Amniotic stem cell (primary cell): Measurements from ENCODE around the gene ANKS1A.

Source experiments
- DNase-seq: peaks from one replicate; lab custom pipeline; 2025; lab: John Stamatoyannopoulos, UW

Gene ANKS1A

DNA sequence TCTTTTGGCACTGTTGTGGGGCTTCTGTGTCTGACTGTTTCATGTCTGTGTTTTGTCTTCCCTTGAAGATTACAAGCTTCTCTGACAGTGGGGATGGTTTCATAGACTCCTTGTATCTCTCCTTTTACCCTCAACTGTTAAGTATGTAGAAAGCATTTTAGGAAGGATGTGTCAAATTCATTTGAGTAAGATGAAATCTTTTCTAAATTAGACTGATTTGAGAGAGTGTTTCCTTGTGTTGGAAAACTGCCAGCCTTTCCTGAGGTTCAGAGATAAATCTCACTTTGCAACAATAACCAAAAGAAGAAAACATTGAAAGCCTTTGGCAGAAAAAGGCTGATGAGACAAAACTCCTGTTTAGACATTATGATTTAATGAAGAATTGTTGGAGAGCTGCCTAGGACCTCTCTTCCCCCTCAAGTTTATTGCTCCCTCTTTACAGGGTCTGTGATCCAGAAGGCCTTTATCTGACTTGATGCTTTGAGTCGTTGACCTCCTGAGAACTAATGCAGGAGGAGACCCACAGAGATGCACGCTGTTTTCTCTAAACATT lies 68.3 kb downstream of the ANKS1A start:
- no peak for DNase-seq

DNA sequence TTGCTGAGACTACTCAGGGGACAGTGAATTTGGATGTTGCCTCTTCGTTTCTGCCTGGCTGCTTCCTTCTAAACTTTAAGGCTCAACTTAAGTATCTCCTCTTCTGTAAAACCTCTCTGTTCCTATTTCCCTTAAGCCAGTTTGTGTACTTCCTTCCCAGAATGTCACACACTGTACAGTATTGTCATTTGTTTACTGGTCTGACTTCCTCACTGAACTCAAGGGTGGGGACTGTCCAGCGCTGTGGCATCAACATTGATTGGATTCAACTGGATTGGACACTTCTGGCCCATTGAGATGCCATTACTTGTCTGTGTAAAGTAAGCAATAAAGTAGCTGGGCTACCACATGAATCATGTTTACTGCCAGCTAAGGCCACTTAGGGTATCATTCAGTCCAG lies 69.7 kb downstream of the ANKS1A start:
- DNase-seq = no peak

DNA sequence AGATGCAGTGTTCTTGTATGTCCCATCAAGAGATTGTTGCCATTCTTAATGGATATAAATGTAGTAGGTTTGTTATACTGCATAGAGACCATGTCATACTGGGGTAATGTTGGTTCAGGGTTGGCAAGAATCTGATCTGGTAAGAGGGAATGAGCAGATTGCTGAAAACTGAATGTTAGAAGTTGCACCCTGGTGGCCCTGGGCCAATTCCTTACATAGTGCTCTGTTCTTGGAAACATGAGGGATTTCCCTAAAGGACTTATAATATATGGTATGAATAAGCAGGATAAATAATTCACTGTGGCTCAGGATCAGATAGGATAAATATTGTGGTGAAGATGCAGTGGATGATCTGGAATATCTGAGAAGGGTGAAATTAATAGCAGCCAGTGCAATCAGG lies 70.2 kb downstream of the ANKS1A start:
- no peak for DNase-seq

DNA sequence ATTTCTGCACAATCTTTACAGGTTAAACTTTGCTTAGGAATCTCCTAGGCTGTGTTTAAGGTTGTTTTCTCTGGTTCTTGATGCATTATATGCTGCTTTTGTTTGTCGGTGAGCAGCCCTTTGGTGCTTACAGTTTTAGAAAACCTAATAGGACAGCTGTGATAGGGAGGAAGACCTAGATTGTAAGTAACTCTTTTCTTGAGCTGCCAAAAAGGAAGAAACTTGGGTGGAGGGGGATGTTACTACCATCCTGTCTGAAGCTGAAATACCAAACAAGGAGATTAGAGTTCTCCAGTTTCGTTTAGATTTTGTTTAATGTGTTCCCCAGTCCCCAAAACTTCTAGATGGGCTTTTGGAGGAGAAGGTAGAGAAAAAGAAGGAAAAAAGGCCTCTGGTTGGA lies 72.0 kb downstream of the ANKS1A start:
- no peak for DNase-seq

DNA sequence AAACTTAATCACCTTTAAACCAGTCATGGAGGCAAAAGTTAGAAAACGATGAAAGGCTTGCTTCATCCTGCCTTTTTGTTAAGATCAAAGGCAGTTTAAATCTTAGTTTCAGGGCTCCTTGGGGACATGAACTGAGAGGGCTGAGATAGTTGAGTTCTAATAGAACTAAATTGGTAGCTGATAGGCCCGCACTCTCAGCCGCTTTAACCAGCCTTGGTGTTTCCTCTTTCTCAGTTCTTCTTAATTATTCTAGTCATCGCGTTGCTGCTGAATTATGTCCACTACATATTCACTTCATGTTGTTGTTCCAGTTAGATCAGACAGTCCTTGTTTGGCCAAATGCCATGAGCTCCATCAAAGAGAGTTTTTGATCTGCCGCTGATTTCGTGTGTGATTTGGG lies 72.5 kb downstream of the ANKS1A start:
- no peak for DNase-seq

DNA sequence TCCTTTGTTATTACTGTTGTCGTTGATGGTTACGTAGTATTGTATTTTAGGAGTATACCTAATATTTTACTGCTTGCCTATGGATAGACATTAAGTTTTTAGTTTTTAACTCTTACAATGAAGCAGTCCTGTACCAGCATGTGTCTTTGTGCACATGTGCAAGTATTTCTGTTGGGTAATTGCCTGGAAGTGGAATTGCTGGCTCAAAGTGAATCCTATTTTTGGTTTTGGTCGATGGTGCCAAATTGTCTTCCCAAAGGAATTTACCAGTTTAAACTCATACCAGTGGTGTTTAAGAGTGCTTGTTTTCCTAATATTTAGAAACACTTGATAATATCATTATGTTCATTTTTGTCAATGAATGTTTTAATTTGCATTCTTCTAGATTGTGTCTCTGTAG lies 75.5 kb downstream of the ANKS1A start:
- DNase-seq = no peak

DNA sequence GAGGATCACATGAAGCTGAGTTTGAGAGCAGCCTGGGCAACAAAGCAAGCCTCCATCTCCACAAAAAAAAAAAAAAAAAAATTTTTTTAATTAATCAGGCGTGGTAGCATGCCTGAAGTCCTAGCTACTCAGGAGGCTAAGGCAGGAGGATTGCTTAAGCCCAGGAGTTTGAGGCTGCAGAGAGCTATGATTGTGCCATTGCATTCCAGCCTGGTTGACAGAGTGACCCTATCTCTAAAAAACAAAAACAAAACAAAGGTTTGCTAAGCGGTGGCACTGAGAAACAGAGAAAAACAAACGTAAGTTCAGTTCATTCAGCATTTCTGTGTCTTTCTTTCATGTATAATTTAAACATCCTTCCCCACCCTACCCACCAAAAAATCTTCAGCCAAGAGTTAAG lies 78.4 kb downstream of the ANKS1A start:
- DNase-seq = no peak

DNA sequence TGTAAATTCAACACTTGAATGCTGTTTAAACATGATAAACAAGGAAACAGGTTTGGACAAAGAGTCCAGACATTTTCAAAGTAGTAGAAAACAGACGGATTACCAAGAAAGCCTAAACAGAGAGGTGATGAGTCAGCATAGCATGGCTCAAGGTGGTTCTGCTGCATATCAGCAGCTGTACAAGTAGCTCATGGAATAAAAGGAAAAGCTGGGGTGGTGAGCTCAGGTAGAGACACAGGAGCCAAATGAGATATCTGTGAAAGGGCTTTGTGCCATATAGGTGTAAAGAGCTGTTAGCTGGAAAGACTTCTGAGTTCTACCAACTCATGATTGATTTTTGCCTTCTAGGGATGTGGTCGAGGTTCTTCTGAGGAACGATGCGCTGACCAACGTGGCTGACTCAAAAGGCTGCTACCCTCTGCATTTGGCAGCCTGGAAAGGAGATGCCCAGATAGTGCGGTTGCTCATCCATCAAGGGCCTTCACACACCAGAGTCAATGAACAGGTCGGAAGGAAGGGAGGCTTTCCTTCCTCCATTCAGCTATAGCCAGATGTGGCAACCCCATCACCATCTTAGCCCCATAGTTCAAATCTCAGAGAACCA lies 80.7 kb downstream of the ANKS1A start:
- no peak for DNase-seq

DNA sequence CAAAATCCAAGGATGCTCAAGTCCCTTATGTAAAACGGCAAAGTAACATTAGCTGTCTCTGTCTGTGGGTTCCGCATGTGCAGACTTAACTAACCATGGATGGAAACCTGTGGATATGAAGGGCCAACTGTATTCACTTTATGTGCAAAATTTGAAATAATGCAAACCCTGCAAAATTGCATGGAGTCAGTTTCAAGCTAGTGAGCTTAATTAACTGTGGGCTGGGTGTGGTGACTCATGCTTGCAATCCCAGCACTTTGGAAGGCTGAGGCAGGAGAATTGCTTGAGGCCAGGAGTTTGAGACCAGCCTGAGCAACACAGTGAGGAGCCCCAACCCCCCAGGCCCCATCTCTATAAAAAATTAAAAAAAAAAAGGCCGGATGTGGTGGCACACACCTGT lies 81.4 kb downstream of the ANKS1A start:
- no peak for DNase-seq

DNA sequence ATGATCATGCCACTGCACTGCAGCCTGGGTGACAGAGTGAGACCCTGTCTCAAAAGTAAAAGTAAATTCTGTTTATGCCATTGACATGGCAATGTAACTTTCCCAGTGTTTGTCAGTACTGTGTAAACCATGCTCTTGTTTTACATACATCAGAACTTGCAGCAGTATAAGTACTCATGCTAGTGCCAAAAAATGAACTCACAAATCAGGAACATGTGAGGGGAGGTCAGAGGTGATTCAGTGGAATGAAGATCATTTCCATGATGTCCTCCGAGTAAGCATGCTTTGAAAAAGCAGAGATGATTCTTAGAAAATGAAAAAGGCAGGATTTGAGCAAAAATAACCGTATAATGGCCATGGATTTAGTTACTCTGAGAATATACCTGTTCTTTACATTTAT lies 81.9 kb downstream of the ANKS1A start:
- DNase-seq = peak; percentile 22

DNA sequence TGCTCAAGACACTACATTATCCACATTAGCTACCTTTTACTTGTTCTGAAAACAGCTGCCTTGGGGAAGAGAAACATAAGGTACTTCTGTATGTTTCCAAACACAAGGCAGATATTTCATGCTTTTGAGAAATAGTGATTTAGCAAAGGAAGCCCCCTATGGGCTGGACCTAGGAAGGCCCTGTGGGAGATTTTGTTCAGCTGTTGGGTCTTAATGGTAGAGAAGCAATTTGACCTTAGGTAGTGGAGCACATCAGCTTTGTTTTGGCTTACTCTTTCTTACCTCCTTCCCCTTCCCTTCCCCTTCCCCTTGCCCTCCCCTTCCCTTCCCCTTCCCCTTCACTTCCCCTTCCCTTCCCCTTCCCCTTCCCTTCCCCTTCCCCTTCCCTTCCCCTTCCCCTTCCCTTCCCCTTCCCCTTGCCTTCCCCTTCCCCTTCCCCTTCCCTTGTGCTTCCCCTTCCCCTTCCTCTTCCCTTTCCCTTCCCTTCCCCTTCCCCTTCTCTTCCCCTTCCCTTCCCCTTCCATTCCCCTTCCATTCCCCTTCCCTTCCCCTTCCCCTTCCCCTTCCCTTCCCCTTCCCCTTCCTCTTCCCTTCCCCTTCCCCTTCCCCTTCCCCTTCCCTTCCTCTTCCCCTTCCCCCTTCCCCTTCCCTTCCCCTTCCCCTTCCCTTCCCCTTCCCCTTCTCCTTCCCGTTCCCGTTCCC lies 84.6 kb downstream of the ANKS1A start:
- DNase-seq = no peak

DNA sequence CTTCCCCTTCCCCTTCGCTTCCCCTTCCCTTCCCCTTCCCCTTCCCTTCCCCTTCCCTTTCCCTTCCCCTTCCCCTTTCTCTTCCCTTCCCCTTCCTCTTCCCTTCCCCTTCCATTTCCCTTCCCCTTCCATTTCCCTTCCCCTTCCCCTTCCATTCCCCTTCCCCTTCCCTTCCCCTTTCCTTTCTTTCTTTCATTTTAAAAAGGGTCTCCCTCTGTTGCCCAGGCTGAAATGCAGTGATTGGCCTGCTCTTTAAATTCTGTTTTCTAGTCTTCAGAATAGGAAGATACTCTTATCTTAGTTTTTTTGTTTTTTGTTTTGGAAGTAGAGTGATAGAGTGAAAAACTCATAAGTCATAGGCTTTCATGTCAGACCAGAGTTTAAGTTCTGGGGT lies 85.2 kb downstream of the ANKS1A start:
- DNase-seq = no peak

DNA sequence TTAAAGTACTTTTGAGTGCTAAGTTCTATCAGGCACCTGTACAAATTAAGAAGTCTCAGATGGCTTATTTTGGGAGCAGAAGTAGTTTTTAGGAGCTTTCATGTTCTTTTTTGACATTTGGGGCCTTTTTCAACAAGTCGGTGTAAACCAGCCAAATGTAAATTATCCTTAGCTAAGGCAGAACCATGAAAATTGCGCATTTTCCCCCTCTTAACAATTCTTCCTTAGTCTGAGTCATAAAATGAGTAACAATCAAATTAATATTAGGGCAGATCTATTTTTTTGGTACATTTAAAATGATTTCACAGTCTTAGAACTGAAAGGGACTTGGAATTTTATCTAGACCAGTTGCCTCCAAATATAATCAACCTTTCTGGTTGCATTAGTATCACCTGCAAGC lies 87.2 kb downstream of the ANKS1A start:
- no peak for DNase-seq

DNA sequence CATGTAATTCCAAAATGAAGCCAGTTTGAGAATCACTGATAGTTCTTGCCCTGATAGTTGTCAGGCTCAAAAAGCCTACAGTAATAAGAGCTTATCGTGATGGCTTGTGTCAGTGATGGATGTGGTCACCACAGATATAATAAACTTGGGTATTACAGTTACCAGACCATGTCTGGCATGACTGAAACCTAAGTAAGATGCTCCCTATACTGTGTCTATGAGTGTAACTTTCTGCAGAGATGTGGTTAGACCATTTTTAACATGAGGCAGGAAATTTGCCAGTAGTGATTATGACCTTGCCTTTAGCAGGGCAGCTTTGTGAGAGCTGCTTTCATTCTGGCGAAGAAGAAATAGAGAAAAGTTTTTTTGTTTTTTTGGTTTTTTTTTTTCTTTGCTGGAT lies 90.2 kb downstream of the ANKS1A start:
- DNase-seq = no peak

DNA sequence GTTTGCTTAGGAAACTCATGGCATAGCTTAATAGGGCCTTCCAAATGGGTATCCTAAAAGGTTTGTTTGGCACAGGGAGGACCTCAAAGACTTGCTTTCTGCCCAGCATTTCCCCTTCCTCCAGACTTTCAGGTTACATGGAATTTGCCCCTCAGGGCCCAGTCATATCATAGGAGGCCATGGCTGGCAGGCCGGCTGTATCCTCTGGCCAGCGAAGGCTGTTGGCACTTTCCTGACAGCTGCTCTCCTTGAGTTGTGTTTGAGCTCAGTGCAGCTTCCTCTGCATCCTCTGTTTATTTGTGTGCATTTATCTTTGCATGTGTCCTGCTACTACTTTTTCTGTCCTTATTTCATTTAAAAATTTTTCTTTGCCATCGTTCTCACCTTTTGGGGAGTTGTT lies 90.9 kb downstream of the ANKS1A start:
- DNase-seq = no peak

DNA sequence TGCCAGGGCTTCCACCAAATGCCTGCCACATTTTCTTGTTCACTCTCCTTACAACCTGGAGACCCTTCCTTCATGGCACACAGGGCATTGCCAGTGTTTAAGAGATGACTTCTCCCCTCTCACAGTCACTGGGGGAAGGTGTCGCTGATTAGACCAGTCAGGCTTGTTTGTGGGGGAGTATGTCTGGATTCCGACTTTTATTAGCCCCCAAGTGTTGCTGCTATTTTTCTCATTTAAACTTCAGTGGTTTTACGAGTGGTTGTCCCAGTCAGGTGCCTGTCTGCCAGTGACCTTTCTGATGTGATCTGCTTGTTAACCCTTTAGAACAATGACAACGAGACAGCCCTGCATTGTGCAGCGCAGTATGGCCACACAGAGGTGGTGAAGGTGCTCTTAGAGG lies 92.3 kb downstream of the ANKS1A start:
- no peak for DNase-seq

DNA sequence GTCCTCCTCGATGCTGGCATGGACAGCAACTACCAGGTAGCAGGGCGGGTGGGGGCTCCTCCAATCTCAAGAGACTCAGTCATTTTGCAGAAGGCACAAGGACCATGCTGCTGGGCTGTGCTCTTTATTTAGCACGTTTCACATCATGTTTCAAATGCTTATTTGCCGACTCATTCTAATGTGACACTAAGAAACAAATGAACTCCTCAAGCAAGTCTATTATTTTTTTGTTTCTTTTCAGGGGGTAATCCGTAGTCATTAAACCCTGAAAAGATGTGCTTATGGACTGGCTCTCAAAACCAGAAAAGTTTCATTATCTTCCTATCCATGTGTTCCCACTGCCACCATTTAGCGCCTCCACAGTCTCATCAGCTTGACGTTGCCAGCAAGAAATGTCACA lies 92.9 kb downstream of the ANKS1A start:
- DNase-seq = no peak

DNA sequence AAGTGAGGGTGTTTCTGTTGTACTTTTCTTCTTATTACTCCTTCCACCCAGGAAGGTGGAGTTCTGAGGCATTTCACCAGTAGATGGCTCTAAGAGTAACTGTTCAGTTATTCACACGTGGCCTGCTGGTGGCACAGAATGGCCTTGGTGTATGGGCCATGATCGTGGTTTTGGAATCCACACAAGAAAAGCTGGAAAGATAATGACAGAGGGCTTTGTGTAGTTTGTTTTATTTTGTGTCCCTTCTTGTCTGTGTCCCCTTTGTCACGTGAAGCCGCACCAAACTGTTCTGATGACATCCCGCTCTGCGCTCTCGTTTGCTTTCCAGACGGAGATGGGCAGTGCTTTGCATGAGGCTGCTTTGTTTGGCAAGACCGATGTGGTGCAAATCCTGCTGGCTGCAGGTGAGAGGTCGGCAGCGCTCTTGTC lies 93.4 kb downstream of the ANKS1A start:
- DNase-seq = no peak

DNA sequence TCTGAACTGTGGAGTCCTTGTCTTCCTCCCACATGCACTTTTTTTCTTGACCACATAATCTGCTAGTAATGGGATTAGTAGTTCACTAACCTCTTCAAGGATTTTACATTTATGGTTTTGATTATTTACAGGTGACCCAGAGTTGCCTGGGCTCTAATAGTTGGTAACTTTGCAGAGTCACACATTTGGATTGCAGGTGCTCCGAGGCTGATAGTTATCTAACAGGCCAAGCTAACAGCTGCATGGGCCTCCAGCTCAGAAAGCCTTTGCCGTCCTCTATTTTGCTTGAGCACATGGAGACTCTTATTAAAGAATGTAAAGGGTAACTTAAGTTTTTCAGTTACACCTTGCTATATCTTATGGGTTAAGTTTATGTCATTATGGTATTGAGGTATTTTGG lies 95.4 kb downstream of the ANKS1A start:
- DNase-seq = no peak

DNA sequence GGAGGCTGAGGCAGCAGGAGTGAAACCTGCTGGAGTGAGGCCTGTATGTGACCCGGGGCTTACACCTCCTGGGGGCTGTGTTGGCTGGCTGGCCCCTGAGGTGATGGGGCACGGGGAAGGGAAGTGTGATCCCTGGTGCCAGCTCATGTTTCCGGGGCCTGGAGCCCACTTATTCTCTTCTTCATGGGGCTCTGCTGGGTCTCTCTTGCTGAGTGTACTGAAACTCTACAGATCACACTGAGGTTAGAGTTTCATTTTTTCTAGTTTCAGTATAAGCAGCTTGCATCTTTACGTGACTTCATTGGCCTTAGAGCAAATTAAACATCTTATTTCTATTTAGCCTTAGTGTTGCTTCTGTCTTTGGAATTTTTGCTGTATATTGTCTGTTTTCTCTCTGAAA lies 96.2 kb downstream of the ANKS1A start:
- no peak for DNase-seq

DNA sequence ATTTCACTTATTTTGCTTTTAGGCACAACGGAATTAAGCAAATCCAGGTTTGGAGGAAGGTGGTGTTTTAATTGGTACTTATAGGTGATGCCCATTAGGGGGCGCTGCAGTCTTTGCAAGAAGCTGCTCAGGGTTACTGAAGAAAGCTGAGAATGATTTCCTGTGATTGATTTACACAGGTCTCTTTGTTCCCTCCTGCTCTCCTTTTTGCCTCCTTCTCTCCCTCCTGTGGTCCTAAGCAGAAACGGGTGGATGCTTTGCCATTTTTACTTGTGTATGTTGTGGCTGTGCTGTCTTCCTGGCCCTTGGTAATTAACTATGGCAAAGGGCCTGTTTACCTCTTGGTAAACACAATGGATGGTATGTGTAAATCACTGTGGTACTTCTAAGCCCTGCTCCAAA lies 97.8 kb downstream of the ANKS1A start:
- DNase-seq = peak; percentile 56

DNA sequence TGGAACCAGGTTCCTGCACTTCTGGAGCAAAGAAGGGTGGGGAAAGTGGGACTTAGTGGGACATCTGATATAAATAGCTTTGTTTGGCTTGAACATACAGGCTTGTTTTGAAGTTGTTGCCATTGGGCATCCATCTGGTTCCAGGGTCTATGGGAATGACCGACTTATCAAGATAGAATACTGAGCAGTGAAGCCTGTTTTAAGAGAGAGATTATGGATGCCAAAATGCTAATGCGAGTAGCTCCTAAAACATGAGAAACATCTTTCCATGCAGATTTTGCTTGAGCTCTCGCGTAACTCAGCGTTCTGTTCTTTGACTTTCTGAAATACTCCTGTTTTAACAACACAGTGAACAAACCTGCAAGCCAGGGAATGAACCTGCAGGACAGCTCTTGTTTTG lies 98.5 kb downstream of the ANKS1A start:
- DNase-seq = no peak

DNA sequence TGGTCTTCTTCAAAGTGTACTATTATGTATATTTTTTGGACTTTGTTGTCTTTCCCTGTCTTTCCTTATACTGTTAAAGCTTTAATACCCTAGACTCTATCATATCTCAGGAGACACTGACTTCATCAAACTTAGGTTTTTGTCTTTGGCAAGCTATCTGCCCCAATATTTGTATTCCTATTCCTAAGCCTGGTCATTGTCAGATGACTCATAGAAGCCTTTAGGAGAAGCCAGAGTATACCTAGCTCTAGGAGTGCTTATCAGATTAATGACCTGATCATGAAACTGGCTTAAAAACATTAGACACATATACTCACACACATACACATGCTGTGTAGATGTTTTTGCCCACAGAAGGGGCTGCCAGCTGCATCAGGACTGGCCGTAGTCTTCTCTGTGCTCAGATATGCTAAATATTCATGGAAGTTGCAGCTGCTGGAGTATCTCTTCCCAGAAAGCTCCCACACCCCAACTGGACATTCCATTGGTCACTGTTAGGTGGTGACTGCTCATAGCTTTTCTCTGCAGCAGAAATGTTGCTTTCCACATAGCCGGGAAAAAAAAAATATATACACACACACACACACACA lies 102.0 kb downstream of the ANKS1A start:
- no peak for DNase-seq

DNA sequence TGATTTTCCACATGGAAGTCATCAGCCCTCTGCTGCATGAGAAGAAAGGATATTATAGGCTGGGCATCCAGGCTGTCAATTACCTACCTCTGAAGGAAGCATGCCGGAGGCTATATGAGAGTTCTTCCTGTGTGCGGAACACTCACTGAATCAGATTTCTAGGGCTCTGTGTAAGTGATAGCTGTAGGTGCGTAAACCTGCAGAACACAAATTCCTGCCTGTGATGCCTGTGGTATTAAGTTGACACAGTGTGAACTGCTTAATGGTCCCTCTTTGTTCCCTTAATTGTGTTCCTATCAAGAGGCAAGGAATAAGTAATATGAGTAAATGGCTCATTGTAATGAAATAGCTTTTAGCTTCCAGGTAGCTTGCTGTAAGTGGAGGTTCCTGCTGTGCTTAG lies 103.3 kb downstream of the ANKS1A start:
- DNase-seq = no peak
